GM19438 (cell line): ENCODE measurements around the gene BBC3.
"Not testable (repeated sequence)": the region's sequence is repeated elsewhere in the genome, so short reads cannot be mapped to it uniquely, and the experiment has no call there.

Experiments used
- ATAC-seq: cut with Tn5 transposase; IDR thresholded peaks from one replicate; pipeline ENCODE4 v1.9.1; 2021; ENCODE audit warnings: low read depth; ENCODE audit not compliant: unreplicated experiment

The BBC3 gene

GRCh38 chr19:47258895-47259555 lies 28.0 kb upstream of the BBC3 start:
- no peak for ATAC-seq

GRCh38 chr19:47258434-47258833 lies 27.4 kb upstream of the BBC3 start:
- ATAC-seq: no peak

GRCh38 chr19:47257411-47258169 lies 26.6 kb upstream of the BBC3 start:
- no peak for ATAC-seq

GRCh38 chr19:47256693-47257410 lies 25.9 kb upstream of the BBC3 start:
- peak; percentile 74 for ATAC-seq

GRCh38 chr19:47255879-47256692 lies 25.1 kb upstream of the BBC3 start, which contains the start of gene CCDC9:
TSS of gene CCDC9 (plus strand) at chr19:47256525. CDS start at chr19:47258401, 1,876 bp downstream.
- peak; percentile 42 for ATAC-seq

GRCh38 chr19:47253970-47254369 lies 23.0 kb upstream of the BBC3 start:
- no peak for ATAC-seq

GRCh38 chr19:47253467-47253881 lies 22.5 kb upstream of the BBC3 start:
- ATAC-seq: no peak

- not testable (repeated sequence) for ATAC-seq
Observed at GRCh38 chr19:47253016-47253415, 22.0 kb upstream of the BBC3 start.

- no peak for ATAC-seq
Observed at GRCh38 chr19:47247308-47247990, 16.4 kb upstream of the BBC3 start.

- peak; percentile 68 for ATAC-seq
Observed at GRCh38 chr19:47243776-47244547, 13.0 kb upstream of the BBC3 start.

GRCh38 chr19:47243364-47243775 lies 12.4 kb upstream of the BBC3 start:
- ATAC-seq: no peak

- no peak for ATAC-seq
Observed at GRCh38 chr19:47241919-47242577, 11.0 kb upstream of the BBC3 start.

- no peak for ATAC-seq
Observed at GRCh38 chr19:47240996-47241918, 10.3 kb upstream of the BBC3 start.

GRCh38 chr19:47240556-47240955 lies 9.6 kb upstream of the BBC3 start:
- ATAC-seq: no peak

- ATAC-seq: no peak
Observed at GRCh38 chr19:47239610-47240296, 8.8 kb upstream of the BBC3 start.

- ATAC-seq: no peak
Observed at GRCh38 chr19:47239152-47239551, 8.2 kb upstream of the BBC3 start.

GRCh38 chr19:47236072-47236675 lies 5.2 kb upstream of the BBC3 start:
- no peak for ATAC-seq
